ENCODE data around the gene CASP3.

Gene CASP3

GRCh38 chr4:184649026-184649970 lies at the start of gene CASP3, which contains the start of gene PRIMPOL:
Gene CASP3, minus strand, starts transcription at chr4:184649447. Its CDS starts 10,994 bp downstream, at chr4:184638453.
Gene PRIMPOL, plus strand, starts transcription at chr4:184649738. Its CDS starts 7,403 bp downstream, at chr4:184657141.
- Mint-ChIP-seq H3K9me3 (ENCODE audit: low read depth) (no peaks in the 10 kb centered on the region), H3K27ac (peak within 1 kb of the TSS; percentile 96), H3K4me1 (ENCODE audit: low read depth) (peaks cover 51% of the 10 kb centered on the region), H3K36me3 (peaks cover 8% of the 10 kb centered on the region), H3K27me3 (no peaks in the 10 kb centered on the region), H3K4me3 (peak within 1 kb of the TSS; percentile 97)

- H3K4me3 Mint-ChIP-seq: no peak overlapping the region
- peaks cover 11% of the 10 kb centered on the region for H3K36me3 Mint-ChIP-seq
- no peaks in the 10 kb centered on the region for H3K4me1 Mint-ChIP-seq (ENCODE audit: low read depth)
- no peaks in the 10 kb centered on the region for H3K9me3 Mint-ChIP-seq (ENCODE audit: low read depth)
- no peak overlapping the region for H3K27ac Mint-ChIP-seq
- H3K27me3 Mint-ChIP-seq: no peaks in the 10 kb centered on the region
Observed at GRCh38 chr4:184697956-184698355, 48.7 kb upstream of the CASP3 start.

GRCh38 chr4:184695178-184695896 lies 46.1 kb upstream of the CASP3 start:
- no peaks in the 10 kb centered on the region for H3K9me3 Mint-ChIP-seq (ENCODE audit: low read depth)
- no peaks in the 10 kb centered on the region for H3K27me3 Mint-ChIP-seq

GRCh38 chr4:184694412-184694956 lies 45.2 kb upstream of the CASP3 start:
- Mint-ChIP-seq H3K4me1 (ENCODE audit: low read depth) (no peaks in the 10 kb centered on the region), H3K27ac (no peak overlapping the region), H3K9me3 (ENCODE audit: low read depth) (no peaks in the 10 kb centered on the region), H3K36me3 (peaks cover 10% of the 10 kb centered on the region), H3K27me3 (no peaks in the 10 kb centered on the region), H3K4me3 (no peak overlapping the region)

More at GRCh38 chr4:184695178-184695896, 46.1 kb upstream of the CASP3 start:
- Mint-ChIP-seq H3K4me1 (ENCODE audit: low read depth) (no peaks in the 10 kb centered on the region), H3K27ac (no peak overlapping the region), H3K36me3 (peaks cover 10% of the 10 kb centered on the region), H3K4me3 (no peak overlapping the region)

GRCh38 chr4:184693056-184693455 lies 43.8 kb upstream of the CASP3 start:
- H3K9me3 Mint-ChIP-seq (ENCODE audit: low read depth): no peaks in the 10 kb centered on the region
- H3K27ac Mint-ChIP-seq: no peak overlapping the region
- H3K4me1 Mint-ChIP-seq (ENCODE audit: low read depth): peaks cover 3% of the 10 kb centered on the region
- H3K27me3 Mint-ChIP-seq: no peaks in the 10 kb centered on the region
- peaks cover 10% of the 10 kb centered on the region for H3K36me3 Mint-ChIP-seq
- no peak overlapping the region for H3K4me3 Mint-ChIP-seq

GRCh38 chr4:184689681-184690080 lies 40.4 kb upstream of the CASP3 start:
- no peaks in the 10 kb centered on the region for H3K9me3 Mint-ChIP-seq (ENCODE audit: low read depth)
- H3K4me3 Mint-ChIP-seq: no peak overlapping the region
- no peak overlapping the region for H3K27ac Mint-ChIP-seq
- H3K36me3 Mint-ChIP-seq: peaks cover 8% of the 10 kb centered on the region
- H3K4me1 Mint-ChIP-seq (ENCODE audit: low read depth): peaks cover 5% of the 10 kb centered on the region
- H3K27me3 Mint-ChIP-seq: no peaks in the 10 kb centered on the region

- H3K36me3 Mint-ChIP-seq: peaks cover 7% of the 10 kb centered on the region
- no peak overlapping the region for H3K27ac Mint-ChIP-seq
- peaks cover 7% of the 10 kb centered on the region for H3K4me1 Mint-ChIP-seq (ENCODE audit: low read depth)
- H3K4me3 Mint-ChIP-seq: no peak overlapping the region
- H3K27me3 Mint-ChIP-seq: no peaks in the 10 kb centered on the region
- no peaks in the 10 kb centered on the region for H3K9me3 Mint-ChIP-seq (ENCODE audit: low read depth)
Observed at GRCh38 chr4:184688447-184688846, 39.2 kb upstream of the CASP3 start.

- Mint-ChIP-seq H3K4me3 (no peak overlapping the region), H3K36me3 (peaks cover 8% of the 10 kb centered on the region), H3K27ac (no peak overlapping the region), H3K9me3 (ENCODE audit: low read depth) (no peaks in the 10 kb centered on the region), H3K4me1 (ENCODE audit: low read depth) (peaks cover 7% of the 10 kb centered on the region), H3K27me3 (no peaks in the 10 kb centered on the region)
Observed at GRCh38 chr4:184688005-184688404, 38.8 kb upstream of the CASP3 start.

- Mint-ChIP-seq H3K27me3 (no peaks in the 10 kb centered on the region), H3K36me3 (peaks cover 5% of the 10 kb centered on the region), H3K27ac (no peak overlapping the region), H3K9me3 (ENCODE audit: low read depth) (no peaks in the 10 kb centered on the region), H3K4me1 (ENCODE audit: low read depth) (peaks cover 7% of the 10 kb centered on the region), H3K4me3 (no peak overlapping the region)
Observed at GRCh38 chr4:184684491-184685189, 35.4 kb upstream of the CASP3 start.

- Mint-ChIP-seq H3K27ac (no peak overlapping the region), H3K4me3 (no peak overlapping the region), H3K9me3 (ENCODE audit: low read depth) (no peaks in the 10 kb centered on the region), H3K27me3 (no peaks in the 10 kb centered on the region), H3K36me3 (peaks cover 7% of the 10 kb centered on the region), H3K4me1 (ENCODE audit: low read depth) (peaks cover 4% of the 10 kb centered on the region)
Observed at GRCh38 chr4:184681916-184682315, 32.7 kb upstream of the CASP3 start.

- H3K36me3 Mint-ChIP-seq: peaks cover 7% of the 10 kb centered on the region
- peaks cover 4% of the 10 kb centered on the region for H3K4me1 Mint-ChIP-seq (ENCODE audit: low read depth)
- no peaks in the 10 kb centered on the region for H3K9me3 Mint-ChIP-seq (ENCODE audit: low read depth)
- no peak overlapping the region for H3K4me3 Mint-ChIP-seq
- H3K27me3 Mint-ChIP-seq: no peaks in the 10 kb centered on the region
- H3K27ac Mint-ChIP-seq: no peak overlapping the region
Observed at GRCh38 chr4:184680698-184681097, 31.5 kb upstream of the CASP3 start.

GRCh38 chr4:184675821-184676492 lies 26.7 kb upstream of the CASP3 start:
- peaks cover 9% of the 10 kb centered on the region for H3K36me3 Mint-ChIP-seq
- H3K4me3 Mint-ChIP-seq: no peak overlapping the region
- no peaks in the 10 kb centered on the region for H3K4me1 Mint-ChIP-seq (ENCODE audit: low read depth)
- H3K9me3 Mint-ChIP-seq (ENCODE audit: low read depth): no peaks in the 10 kb centered on the region
- no peak overlapping the region for H3K27ac Mint-ChIP-seq
- H3K27me3 Mint-ChIP-seq: no peaks in the 10 kb centered on the region

GRCh38 chr4:184675018-184675417 lies 25.8 kb upstream of the CASP3 start:
- Mint-ChIP-seq H3K9me3 (ENCODE audit: low read depth) (no peaks in the 10 kb centered on the region), H3K27ac (no peak overlapping the region)

GRCh38 chr4:184674011-184674410 lies 24.8 kb upstream of the CASP3 start:
- no peaks in the 10 kb centered on the region for H3K9me3 Mint-ChIP-seq (ENCODE audit: low read depth)
- no peak overlapping the region for H3K27ac Mint-ChIP-seq

More at GRCh38 chr4:184675018-184675417, 25.8 kb upstream of the CASP3 start:
- H3K4me1 Mint-ChIP-seq (ENCODE audit: low read depth): no peaks in the 10 kb centered on the region
- H3K36me3 Mint-ChIP-seq: peaks cover 9% of the 10 kb centered on the region
- H3K27me3 Mint-ChIP-seq: no peaks in the 10 kb centered on the region
- H3K4me3 Mint-ChIP-seq: no peak overlapping the region

More at GRCh38 chr4:184674011-184674410, 24.8 kb upstream of the CASP3 start:
- Mint-ChIP-seq H3K36me3 (peaks cover 7% of the 10 kb centered on the region), H3K4me3 (no peak overlapping the region), H3K4me1 (ENCODE audit: low read depth) (peaks cover 10% of the 10 kb centered on the region), H3K27me3 (no peaks in the 10 kb centered on the region)
